NCI-H345 treated with DMSO at 0.1 percent for 48 hours (cell line): Measurements from ENCODE around the gene USP28.

ENCODE experiments used
- DNase-seq: peaks from one replicate; lab custom pipeline; 2025; ENCODE audit not compliant: unreplicated experiment; lab: John Stamatoyannopoulos, UW

The USP28 gene

GRCh38 chr11:113876798-113877669 is 1.7 kb upstream of the USP28 start:
- DNase-seq: no peak

GRCh38 chr11:113876074-113876797 is 864 bp upstream of the USP28 start:
- DNase-seq: peak; percentile 18

- DNase-seq: peak; percentile 10
These were observed 665 bp downstream of the USP28 start for GRCh38 chr11:113874581-113875233.

- DNase-seq: no peak
These were observed 1.3 kb downstream of the USP28 start for GRCh38 chr11:113874096-113874495.

GRCh38 chr11:113873236-113873626 is 2.1 kb downstream of the USP28 start:
- DNase-seq: no peak

- no peak for DNase-seq
These were observed 4.0 kb downstream of the USP28 start for GRCh38 chr11:113871336-113871735.

GRCh38 chr11:113867843-113868503 is 7.4 kb downstream of the USP28 start:
- no peak for DNase-seq

GRCh38 chr11:113865873-113866272 is 9.5 kb downstream of the USP28 start:
- no peak for DNase-seq

- no peak for DNase-seq
These were observed 11.0 kb downstream of the USP28 start for GRCh38 chr11:113864410-113864809.

GRCh38 chr11:113862435-113862834 is 12.9 kb downstream of the USP28 start:
- DNase-seq: peak; percentile 52

GRCh38 chr11:113859665-113860064 is 15.7 kb downstream of the USP28 start:
- DNase-seq: no peak

GRCh38 chr11:113856966-113857759 is 18.2 kb downstream of the USP28 start:
- DNase-seq: no peak

- DNase-seq: no peak
These were observed 19.6 kb downstream of the USP28 start for GRCh38 chr11:113855803-113856202.

GRCh38 chr11:113850188-113850587 is 25.2 kb downstream of the USP28 start:
- no peak for DNase-seq

- no peak for DNase-seq
These were observed 25.7 kb downstream of the USP28 start for GRCh38 chr11:113849713-113850112.

- DNase-seq: no peak
These were observed 27.8 kb downstream of the USP28 start for GRCh38 chr11:113847580-113847979.

- DNase-seq: no peak
These were observed 28.3 kb downstream of the USP28 start for GRCh38 chr11:113847111-113847510.

GRCh38 chr11:113841691-113842090 is 33.7 kb downstream of the USP28 start:
- no peak for DNase-seq

- DNase-seq: no peak
These were observed 34.3 kb downstream of the USP28 start for GRCh38 chr11:113840932-113841664.

GRCh38 chr11:113839842-113840241 is 35.5 kb downstream of the USP28 start:
- no peak for DNase-seq
